Glomerular visceral epithelial cell (primary cell): ENCODE measurements around the gene KIAA2012.

Experiments used
- DNase-seq: peaks from one replicate; pipeline ENCODE4 v3.0.0-alpha.2; 2016; ENCODE audit errors: extremely low spot score

Gene KIAA2012

DNA sequence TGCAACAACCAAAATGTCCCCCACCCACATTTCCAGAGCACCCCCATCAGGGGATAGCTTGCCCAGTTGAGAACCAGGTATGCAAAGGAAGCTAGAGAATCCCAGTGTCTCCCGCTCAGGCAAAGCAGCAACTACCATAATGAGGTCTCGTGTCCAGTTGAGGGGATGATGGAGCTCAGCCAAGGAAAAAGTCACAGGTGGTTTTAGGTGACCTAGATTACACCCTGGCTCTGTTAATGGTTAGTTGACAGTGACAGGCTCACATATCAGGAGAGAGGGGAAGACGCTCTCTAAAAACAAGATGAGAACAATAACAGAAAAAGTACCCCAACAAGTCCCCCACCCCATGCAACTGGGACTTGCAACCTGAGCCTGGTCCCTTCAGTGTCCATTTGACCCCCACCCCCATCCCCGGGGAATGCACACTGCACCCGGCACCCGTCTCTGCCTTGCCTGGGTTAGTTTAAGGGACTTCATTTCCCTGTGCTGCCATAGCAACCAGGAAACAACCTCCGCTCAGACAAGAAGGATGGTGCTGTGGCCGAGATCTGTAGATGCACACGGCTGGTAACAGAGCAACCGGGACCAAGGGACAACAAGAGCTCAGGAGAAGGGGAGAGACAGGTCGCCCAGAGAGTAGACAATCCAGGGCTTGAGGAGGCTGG lies at the start of gene KIAA2012:
Gene KIAA2012 (plus strand): TSS at position 519 of the 665 bp plus-strand sequence. CDS start 373 bp downstream, outside the sequence.
- no peak for DNase-seq

DNA sequence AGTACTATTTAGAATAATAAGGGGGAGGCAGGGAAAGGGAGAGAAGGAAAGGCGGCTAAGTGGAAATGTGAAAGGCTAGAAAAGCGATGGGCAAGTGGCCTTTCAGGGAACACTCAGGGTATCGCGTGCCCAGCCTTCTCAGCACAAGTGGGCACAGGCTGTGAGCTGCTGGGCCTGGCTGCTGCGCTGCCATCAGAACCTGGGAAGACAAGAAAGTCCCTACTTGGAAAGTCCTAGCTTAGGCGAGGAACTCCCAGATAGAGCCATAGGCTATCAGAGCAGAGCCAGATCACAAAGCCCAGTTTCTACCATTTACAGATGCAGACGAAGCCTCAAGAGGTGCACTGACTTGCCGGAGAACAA lies 49.2 kb upstream of the KIAA2012 start:
- no peak for DNase-seq

DNA sequence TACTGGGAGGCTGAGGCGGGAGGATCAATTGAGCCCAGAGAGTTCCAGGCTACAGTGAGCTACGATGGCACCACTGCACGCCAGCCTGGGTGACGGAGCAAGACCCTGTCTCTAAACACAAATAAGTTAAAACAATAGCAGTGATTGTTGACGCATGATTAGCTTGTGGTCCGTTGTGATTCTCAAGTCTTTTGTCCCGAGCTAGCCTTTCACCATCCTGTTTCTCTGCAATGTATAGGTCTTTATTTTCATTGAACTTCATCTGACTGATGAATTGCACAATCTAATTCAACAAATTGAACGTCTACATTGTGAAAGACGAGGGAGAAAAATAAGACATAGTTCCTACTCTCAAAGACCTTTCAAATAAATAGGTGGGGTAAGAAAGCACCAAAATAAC lies 48.2 kb upstream of the KIAA2012 start:
- no peak for DNase-seq

DNA sequence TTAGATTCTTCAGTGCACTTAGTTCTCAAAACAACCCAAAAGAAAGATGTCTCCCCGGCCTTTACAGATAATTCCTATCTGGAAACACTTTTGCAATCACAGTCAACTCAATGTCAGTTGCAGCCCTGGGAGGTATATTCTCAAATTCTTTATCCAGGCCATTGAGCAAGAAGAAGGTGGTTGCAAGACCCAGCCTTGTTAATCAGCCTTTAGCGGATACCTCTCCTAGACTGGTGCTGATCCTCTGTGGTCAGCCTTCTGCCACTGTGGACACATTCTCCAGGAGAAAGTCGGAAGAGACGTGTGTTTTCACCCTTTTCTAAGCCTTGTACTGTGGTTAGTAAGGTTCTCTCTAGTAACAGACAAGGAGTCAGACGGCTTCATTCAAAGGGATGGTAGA lies 47.2 kb upstream of the KIAA2012 start:
- DNase-seq: peak; percentile 86

DNA sequence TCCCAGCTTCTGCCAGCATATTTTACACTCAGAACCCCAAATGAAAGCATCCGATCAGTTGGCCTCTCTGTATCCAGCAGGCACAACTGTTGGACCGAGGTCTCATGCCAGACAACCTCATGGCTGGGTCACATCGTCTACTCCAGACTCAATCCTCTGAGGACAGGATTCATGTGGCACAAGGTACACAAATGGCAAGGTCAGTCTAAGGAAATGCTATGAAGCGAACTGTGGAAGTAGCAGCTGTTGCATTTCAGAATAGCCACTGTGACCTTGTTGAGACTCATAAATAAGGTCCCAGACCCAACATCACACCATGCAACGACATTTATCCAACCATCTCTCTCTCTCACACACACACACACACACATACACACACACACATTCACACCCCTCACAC lies 46.5 kb upstream of the KIAA2012 start:
- no peak for DNase-seq

DNA sequence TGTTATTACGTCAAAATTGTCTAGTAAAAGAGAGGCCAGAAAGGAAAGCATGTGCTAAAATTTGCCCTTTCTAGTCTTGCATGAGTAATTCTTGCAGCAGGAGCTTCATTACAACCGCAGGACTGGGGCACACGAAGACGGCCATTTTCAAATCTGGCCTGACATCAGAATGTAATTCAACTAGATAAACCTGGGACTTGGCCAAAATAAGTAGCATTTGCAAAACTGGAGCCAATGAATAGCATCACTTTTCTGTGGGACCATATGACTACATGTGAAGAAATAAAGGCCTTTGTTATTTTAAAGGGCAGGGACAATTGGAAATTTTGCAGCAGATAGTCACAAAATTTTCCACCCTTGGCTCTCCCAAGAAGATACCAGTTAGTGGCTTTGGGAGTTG lies 42.4 kb upstream of the KIAA2012 start:
- no peak for DNase-seq

DNA sequence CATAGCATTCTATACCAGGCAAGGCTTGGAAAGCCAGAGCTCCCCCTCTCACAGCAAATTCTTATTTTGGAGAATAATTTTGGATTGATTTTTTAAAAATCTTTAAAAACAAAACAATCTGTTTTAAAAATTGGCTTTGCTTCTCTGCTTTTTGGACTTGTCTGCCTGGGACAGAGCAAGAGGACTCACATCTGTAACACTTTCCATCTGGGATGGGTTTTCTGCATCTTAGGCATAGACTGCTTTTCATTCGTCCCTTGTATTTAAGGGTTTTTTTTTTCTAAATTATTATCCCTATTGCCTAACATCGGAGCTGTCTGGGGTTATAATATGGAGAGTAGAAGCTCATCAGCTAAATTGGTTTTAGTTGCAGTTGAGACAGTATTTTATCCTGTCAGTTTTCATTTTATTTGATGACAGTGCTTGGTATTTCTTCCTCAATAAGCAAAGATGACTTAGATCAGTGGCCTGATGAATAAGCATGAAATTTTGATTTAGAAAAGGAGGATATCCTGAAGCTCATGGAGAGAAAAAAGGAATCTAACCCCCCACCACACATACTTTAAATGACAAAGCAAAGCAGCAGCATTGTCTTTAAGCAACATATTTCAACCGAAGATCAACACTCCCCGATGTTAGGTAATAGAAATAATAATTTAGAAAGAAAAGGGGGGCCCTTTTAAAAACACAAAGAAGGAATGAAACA lies 41.7 kb upstream of the KIAA2012 start:
- DNase-seq: no peak

DNA sequence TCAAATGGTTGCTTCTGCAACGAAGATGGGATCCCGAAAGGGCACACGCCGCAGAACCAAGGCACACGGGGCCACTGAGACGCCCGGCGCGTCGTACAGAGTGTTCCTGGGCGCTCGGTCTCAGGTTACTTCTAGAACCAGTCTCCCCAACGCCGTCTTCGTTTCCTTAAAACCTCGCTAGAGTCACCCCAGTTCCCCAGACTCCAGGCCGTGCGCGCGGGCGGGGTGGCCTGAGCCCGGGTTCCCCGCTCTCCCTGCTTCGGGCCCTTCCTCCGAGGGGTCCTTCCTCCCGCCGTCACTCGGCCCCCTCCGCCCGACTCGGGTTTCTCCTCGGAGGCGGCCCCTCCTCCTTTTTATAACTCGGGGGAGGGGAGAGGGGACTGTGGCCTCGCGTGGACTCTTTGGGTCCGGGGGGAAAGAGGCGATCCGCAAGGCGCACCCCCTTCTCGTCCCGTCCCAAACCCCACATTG lies 40.2 kb upstream of the KIAA2012 start:
- peak; percentile 59 for DNase-seq

DNA sequence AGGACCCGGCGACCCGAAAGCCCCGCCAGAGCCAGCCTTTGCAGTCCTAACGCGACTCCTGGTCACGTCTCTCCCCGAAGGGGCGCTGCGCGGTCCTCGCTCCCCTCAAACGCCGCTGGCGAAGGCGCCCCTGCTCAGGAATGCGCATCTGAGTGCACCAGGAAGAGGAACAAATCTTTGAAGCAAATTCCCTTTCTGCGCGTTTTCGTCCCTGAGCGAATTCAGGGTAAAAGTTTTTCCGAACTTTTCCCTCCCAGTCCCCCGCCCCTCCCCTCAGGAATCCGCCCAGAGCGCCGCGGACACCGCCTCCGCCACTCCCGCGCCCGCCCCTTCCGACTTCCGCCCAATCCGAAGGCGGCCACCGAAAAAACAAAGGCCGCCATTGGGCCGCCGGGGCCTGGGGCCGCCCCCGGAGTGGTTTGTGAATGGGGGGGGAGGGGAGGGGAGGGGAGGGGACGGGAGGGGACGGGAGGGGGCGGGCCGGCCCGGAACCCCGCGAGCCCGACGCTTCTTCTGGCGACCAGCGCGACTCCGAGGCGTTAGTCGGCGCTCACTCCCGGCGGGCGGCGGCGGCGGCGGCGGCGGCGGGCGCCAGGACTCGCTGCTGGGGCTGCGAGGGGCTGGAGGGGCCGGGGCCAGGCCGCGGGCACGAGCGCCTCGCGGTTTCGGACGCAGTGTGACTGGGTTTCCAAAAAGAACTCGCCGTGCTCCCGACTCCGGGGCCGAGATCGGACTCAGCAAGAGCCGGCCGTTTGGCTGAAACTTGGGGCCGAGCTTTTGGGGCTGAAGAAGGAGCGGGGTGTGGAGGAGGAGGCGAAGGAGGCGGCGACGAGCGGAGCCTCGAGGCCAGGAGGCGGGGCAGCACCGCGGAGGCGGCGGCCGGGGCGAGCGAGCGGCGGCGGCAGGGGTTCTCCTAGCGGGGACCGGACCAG lies 39.5 kb upstream of the KIAA2012 start, which contains the start of gene FZD7:
Gene FZD7 (plus strand): TSS at position 539 of the 932 bp plus-strand sequence. CDS start 793 bp downstream, outside the sequence.
- peak; percentile 98 for DNase-seq

DNA sequence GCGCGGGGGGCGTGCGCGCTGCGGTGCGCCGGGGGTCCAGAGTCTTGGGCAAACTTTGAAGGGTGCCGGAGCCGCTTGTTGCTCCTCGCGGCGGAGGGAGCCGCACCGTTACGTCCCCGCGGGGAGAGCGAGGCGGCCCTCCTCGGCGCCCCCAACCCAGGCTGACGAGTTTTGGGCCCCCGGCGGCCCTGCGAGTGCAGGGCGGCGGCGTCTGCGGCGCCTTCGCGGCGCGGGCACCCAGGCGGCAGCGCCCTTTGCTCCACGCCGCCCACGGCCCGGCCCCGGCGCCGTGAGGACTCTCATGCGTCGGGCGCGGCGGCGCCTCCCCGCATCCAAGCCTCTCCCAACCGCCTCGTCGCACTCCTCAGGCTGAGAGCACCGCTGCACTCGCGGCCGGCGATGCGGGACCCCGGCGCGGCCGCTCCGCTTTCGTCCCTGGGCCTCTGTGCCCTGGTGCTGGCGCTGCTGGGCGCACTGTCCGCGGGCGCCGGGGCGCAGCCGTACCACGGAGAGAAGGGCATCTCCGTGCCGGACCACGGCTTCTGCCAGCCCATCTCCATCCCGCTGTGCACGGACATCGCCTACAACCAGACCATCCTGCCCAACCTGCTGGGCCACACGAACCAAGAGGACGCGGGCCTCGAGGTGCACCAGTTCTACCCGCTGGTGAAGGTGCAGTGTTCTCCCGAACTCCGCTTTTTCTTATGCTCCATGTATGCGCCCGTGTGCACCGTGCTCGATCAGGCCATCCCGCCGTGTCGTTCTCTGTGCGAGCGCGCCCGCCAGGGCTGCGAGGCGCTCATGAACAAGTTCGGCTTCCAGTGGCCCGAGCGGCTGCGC lies 38.6 kb upstream of the KIAA2012 start:
- peak; percentile 52 for DNase-seq

DNA sequence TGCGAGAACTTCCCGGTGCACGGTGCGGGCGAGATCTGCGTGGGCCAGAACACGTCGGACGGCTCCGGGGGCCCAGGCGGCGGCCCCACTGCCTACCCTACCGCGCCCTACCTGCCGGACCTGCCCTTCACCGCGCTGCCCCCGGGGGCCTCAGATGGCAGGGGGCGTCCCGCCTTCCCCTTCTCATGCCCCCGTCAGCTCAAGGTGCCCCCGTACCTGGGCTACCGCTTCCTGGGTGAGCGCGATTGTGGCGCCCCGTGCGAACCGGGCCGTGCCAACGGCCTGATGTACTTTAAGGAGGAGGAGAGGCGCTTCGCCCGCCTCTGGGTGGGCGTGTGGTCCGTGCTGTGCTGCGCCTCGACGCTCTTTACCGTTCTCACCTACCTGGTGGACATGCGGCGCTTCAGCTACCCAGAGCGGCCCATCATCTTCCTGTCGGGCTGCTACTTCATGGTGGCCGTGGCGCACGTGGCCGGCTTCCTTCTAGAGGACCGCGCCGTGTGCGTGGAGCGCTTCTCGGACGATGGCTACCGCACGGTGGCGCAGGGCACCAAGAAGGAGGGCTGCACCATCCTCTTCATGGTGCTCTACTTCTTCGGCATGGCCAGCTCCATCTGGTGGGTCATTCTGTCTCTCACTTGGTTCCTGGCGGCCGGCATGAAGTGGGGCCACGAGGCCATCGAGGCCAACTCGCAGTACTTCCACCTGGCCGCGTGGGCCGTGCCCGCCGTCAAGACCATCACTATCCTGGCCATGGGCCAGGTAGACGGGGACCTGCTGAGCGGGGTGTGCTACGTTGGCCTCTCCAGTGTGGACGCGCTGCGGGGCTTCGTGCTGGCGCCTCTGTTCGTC lies 37.7 kb upstream of the KIAA2012 start:
- DNase-seq: peak; percentile 47

DNA sequence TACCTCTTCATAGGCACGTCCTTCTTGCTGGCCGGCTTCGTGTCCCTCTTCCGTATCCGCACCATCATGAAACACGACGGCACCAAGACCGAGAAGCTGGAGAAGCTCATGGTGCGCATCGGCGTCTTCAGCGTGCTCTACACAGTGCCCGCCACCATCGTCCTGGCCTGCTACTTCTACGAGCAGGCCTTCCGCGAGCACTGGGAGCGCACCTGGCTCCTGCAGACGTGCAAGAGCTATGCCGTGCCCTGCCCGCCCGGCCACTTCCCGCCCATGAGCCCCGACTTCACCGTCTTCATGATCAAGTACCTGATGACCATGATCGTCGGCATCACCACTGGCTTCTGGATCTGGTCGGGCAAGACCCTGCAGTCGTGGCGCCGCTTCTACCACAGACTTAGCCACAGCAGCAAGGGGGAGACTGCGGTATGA lies 37.1 kb upstream of the KIAA2012 start:
- DNase-seq: no peak

DNA sequence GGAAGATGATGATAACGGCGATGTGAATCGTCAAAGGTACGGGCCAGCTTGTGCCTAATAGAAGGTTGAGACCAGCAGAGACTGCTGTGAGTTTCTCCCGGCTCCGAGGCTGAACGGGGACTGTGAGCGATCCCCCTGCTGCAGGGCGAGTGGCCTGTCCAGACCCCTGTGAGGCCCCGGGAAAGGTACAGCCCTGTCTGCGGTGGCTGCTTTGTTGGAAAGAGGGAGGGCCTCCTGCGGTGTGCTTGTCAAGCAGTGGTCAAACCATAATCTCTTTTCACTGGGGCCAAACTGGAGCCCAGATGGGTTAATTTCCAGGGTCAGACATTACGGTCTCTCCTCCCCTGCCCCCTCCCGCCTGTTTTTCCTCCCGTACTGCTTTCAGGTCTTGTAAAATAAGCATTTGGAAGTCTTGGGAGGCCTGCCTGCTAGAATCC lies 36.4 kb upstream of the KIAA2012 start:
- peak; percentile 47 for DNase-seq

DNA sequence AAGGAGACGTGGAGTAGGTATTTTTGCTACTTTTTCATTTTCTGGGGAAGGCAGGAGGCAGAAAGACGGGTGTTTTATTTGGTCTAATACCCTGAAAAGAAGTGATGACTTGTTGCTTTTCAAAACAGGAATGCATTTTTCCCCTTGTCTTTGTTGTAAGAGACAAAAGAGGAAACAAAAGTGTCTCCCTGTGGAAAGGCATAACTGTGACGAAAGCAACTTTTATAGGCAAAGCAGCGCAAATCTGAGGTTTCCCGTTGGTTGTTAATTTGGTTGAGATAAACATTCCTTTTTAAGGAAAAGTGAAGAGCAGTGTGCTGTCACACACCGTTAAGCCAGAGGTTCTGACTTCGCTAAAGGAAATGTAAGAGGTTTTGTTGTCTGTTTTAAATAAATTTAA lies 36.0 kb upstream of the KIAA2012 start:
- DNase-seq: peak; percentile 22

DNA sequence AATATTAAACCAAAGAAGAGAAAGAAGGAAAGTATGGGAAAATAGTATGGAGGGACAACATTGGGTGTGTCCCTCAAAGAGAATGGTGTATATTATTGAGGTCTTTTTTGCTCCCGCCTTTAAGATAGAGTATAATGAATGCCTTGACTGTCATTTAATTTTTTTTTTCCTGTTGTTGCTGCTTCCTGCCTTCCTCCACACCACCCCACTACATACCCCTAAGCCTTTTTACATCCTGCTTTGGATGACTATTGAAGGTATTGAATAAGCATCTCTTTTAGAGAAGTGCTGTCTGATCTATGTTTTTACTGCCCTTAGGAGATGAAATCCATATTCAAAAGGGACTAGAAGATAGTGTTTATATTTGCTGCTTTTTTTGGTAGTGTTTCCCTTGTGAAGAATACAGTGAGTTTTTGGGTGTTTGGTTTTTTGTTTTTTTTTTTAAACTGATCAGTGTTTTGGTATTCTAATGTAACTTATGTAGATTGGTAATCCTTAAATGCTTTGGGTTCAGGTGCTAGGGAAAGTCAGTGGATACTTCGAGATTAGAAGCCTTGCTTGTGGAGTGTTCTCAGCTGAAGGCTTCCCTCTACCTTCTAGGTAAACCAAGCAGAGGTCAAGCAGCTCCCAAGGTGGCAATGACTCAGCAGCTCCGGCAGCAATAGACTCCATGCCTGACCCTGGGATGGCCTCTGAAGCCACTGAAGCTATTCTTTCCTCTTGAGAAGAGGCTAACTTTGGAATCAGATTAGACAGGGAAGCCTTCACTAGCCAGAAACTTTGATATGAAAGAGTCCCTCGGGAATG lies 34.4 kb upstream of the KIAA2012 start:
- DNase-seq: peak; percentile 66

DNA sequence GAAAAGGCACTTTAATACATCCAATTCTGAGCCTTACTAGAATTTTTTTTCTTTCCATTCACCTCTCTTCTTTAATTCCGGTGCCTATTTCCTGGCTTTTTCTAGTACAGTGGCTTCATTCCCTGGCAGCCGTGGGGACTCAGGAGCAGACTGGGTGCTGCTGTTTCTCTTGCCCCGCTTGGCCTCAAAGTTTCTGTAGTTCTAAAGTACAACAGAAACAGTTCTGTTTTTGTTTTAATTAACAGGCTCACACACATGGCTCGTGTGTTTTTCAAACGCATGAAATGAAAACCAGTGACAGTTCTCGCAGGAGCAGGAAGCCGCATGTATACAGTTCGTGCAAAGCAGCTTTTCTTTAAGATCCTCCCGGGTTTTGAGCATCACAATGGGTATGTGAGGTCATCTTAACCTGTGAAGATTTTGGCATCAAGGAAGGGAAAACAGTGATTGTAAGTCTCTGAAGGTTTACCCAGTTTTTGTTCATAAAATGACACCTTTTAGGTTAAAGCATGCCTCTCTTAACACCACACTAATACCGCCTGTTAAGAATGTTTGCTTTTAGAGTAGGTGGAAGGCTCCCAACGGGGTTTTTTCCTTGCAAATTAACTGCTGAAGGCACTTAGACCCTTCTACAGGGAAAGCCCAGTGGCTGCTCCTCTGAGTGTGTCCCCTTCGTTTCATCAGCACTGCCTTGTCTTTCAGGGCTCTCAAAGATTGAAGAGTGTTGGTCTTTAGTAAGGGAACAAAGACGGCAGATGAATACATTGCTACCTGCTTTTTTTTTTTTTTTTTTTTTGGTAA lies 33.6 kb upstream of the KIAA2012 start:
- DNase-seq: no peak

DNA sequence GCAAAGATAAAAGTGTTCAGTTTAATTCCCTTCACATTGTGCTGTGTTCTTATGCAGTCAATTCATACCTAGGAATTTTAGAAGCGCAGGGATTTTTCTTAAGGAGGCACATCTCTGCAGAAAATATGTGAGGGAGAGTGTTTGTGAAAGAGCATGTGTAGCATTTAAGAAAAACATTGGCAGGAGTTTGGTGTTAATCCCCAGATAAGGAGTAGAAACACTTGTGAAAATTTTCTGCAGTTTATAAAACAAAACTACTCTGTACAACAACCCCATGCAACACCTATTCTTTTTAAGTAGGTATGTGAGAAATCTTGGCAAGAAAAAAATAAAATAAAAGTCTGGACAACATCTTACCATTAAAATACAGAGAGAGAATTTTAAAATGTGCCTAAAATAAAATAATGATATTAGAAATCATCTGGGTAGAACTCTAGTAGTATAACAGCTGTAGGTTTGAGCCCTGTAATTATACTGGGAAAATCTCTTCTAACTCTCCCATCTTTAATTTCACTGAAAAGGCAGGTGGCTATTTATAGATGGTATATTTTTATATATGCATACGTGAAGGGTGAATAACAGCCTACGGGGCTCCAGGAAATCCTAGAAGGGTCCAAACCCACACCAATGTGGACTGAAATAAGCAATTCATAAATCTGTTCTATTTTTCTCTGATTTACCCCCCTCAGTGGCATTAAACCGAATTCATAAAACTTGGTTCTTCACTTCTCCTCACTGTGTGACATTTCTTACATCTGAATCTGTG lies 32.8 kb upstream of the KIAA2012 start:
- no peak for DNase-seq

DNA sequence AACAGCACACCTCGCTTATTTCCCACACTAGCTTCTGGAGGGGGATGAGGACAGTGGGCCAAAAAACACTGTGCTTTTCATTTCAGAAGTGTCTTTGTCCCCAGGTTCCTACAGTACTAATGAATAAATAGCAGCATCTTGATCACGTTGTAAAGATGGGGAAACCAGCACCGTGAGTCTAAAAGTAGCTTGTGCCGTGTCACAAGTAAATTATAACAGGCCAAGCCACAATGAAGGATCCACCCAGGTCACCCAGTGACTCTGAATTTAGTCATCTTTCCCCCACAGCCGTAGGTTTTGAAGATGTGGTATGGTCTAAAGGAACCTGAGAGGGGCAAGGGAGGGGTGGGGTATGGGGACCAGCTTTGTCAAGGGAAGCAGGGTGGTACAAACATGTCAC lies 30.6 kb upstream of the KIAA2012 start:
- DNase-seq: no peak
